Measurements from ENCODE around the gene GRIK3. TPM values are rescaled to one million over a fixed set of nuclear protein-coding genes. Genes with fewer than 3 reads are reported as not detected.

GRIK3 gene
- total and polyA plus RNA-seq, 4 donors: 0.03 to 0.08 (median 0.05) TPM; not detected in 1

GRCh38 chr1:36963006-36963405 lies 71.3 kb downstream of the GRIK3 start:
- Histone ChIP-seq H3K4me3 (ENCODE audit: low read depth in 1 of 3, low read length in 3 of 3) (no peak overlapping the region), H3K27ac (ENCODE audit: low read depth in 1 of 2, low read length in 2 of 2) (no peak overlapping the region), H3K9me3 (ENCODE audit: control insufficient read depth in 4 of 4, low read length in 3 of 4) (no peaks in the 10 kb centered on the region), H3K36me3 (ENCODE audit: control insufficient read depth in 4 of 4, insufficient read depth in 3 of 4, low read depth in 1 of 4, low read length in 3 of 4) (no peaks in the 10 kb centered on the region), H3K4me1 (ENCODE audit: control insufficient read depth in 4 of 4, insufficient read depth in 4 of 4, low read length in 3 of 4) (no peaks in the 10 kb centered on the region), H3K27me3 (ENCODE audit: control insufficient read depth in 4 of 4, insufficient read depth in 4 of 4, low read length in 3 of 4) (no peaks in the 10 kb centered on the region), H3K9ac (ENCODE audit: low read depth in 1 of 2, low read length in 2 of 2) (no peak overlapping the region)
- no peak for TF ChIP-seq JUND (IDR thresholded peaks at IDR 0.05)
- no peak for TF ChIP-seq HNF4G (IDR thresholded peaks at IDR 0.05)
- TF ChIP-seq FOXA1 (IDR thresholded peaks at IDR 0.05): no peak
- no peak for TF ChIP-seq ZBTB33 (IDR thresholded peaks at IDR 0.05)
- TF ChIP-seq EGR1 (IDR thresholded peaks at IDR 0.05; ENCODE audit: low read depth in 2 of 2): no peak
- TF ChIP-seq FOXA2 (IDR thresholded peaks at IDR 0.05): no peak
- no peak for TF ChIP-seq ATF3 (IDR thresholded peaks at IDR 0.05)
- no peak for TF ChIP-seq RXRA (IDR thresholded peaks at IDR 0.05)
- TF ChIP-seq CTCF (IDR thresholded peaks at IDR 0.05; ENCODE audit: low read depth, low read length, missing input control): no peak
- no peak for TF ChIP-seq NR2F2 (IDR thresholded peaks at IDR 0.05)
- TF ChIP-seq GABPA (IDR thresholded peaks at IDR 0.05 in 1 of 2, conservative IDR thresholded peaks at IDR 0.05 in 1 of 2): no peak
- no peak for TF ChIP-seq REST (IDR thresholded peaks at IDR 0.05)
- TF ChIP-seq MAX (IDR thresholded peaks at IDR 0.05): no peak
- TF ChIP-seq TAF1 (conservative IDR thresholded peaks at IDR 0.05): no peak
- WGBS: 34% methylated on average over 11 of the region's 11 CpGs
- DNase-seq (ENCODE audit: low spot score): no peak

- DNase-seq (ENCODE audit: low spot score): no peak
- H3K27ac ChIP-seq (ENCODE audit: low read depth in 1 of 2, low read length in 2 of 2): no peak overlapping the region
- no peaks in the 10 kb centered on the region for H3K9me3 ChIP-seq (ENCODE audit: control insufficient read depth in 4 of 4, low read length in 3 of 4)
- H3K9ac ChIP-seq (ENCODE audit: low read depth in 1 of 2, low read length in 2 of 2): no peak overlapping the region
- no peak overlapping the region for H3K4me3 ChIP-seq (ENCODE audit: low read depth in 1 of 3, low read length in 3 of 3)
- no peaks in the 10 kb centered on the region for H3K36me3 ChIP-seq (ENCODE audit: control insufficient read depth in 4 of 4, insufficient read depth in 3 of 4, low read depth in 1 of 4, low read length in 3 of 4)
- H3K27me3 ChIP-seq (ENCODE audit: control insufficient read depth in 4 of 4, insufficient read depth in 4 of 4, low read length in 3 of 4): no peaks in the 10 kb centered on the region
- H3K4me1 ChIP-seq (ENCODE audit: control insufficient read depth in 4 of 4, insufficient read depth in 4 of 4, low read length in 3 of 4): no peaks in the 10 kb centered on the region
- WGBS: 56% methylated on average over 10 of the region's 10 CpGs
- no peak for TF ChIP-seq REST (IDR thresholded peaks at IDR 0.05)
- no peak for TF ChIP-seq HNF4A (conservative IDR thresholded peaks at IDR 0.05)
- TF ChIP-seq SP1 (IDR thresholded peaks at IDR 0.05): no peak
- TF ChIP-seq ZBTB33 (IDR thresholded peaks at IDR 0.05): no peak
- no peak for TF ChIP-seq RAD21 (IDR thresholded peaks at IDR 0.05)
- no peak for TF ChIP-seq FOXA2 (IDR thresholded peaks at IDR 0.05)
Observed at GRCh38 chr1:36961062-36961615, 73.2 kb downstream of the GRIK3 start.

Data from liver (tissue), 9 donors.